T-helper 9 cell (primary cell): Measurements from ENCODE around the gene HSF2BP.
"Not testable (repeated sequence)": the region's sequence is repeated elsewhere in the genome, so short reads cannot be mapped to it uniquely, and the experiment has no call there.

Experiments
- DNase-seq: peaks from one replicate; pipeline ENCODE4 v3.0.0-alpha.2; 2020

Gene HSF2BP

GRCh38 chr21:43596616-43597015, 62.7 kb downstream of the HSF2BP start:
- DNase-seq = no peak

DNA sequence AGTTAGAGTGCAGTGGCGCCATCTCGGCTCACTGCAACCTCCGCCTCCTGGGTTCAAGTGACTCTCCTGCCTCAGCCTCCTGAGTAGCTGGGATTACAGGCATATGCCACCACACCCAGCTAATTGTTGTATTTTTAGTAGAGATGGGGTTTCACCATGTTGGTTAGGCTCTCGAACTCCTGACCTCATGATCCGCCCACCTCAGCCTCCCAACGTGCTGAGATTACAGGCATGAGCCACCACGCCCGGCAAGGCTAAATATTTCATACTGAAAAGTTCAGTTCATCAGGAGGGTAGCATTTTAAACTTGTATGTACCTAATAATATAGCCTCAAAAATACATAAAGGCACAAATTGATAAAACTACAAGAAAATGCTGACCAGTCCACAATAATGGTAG, 63.5 kb downstream of the HSF2BP start:
- DNase-seq = not testable (repeated sequence)

GRCh38 chr21:43593078-43593477, 66.2 kb downstream of the HSF2BP start:
- DNase-seq = no peak

GRCh38 chr21:43591571-43591970, 67.7 kb downstream of the HSF2BP start:
- no peak for DNase-seq

- no peak for DNase-seq
These were observed 69.1 kb downstream of the HSF2BP start for GRCh38 chr21:43590194-43590593.

DNA sequence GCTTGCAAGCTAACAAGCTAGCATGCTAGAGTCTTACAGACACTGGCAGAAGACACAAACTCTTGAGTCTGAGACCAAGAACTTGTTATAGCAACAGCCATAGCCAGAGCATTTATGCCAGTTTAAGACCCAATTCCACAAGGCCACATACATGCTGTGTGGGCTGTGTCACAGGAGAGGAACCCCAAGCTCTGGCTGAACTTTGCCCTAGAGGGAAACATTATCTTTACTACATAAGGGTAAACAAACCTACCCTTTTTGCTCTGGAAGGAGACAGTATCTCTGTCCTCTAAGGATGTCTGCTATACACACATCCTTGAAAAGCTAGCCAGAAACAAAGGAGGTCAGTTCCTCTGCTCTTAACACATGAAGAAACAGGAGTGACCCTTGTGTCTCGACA, 70.3 kb downstream of the HSF2BP start:
- DNase-seq = no peak

GRCh38 chr21:43585924-43586413, 73.3 kb downstream of the HSF2BP start:
- DNase-seq = no peak

DNA sequence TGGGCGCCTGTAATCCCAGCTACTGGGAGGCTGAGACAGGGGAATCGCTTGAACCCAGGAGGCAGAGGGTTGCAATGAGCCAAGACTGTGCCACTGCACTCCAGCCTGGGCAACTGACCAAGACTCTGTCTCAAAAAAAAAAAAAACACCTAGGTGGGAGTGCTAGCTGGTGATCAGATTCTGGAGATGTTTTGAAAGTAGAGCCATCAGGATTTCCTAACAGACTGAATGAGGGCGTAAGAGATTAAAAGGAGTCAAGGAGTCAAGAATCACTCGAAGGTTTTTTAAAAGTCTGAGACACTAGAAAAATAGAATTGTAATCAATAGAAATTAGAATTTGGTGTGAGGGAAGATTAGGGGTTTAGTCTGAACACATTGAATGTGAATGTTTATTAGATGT, 73.8 kb downstream of the HSF2BP start:
- no peak for DNase-seq

DNA sequence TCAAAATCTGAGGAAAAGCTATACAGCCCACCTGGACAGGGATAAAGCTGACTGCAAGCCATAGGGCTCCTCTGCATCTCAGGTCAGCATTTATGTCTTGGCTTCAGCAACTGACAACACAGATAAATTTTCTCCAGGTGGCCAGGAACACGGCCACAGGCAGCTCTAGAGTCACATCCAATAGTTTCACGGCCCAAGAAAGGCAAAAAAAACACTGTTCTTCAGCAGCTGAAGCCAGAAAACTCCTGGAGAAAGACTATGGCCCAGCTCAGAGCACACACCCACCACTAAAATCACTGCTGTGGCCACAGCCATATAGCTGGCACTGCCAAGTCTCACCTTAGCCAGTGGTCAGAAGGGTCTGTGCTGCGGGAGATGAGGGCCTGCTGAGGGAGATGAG, 77.8 kb downstream of the HSF2BP start:
- no peak for DNase-seq

GRCh38 chr21:43578677-43579303, 80.5 kb downstream of the HSF2BP start:
- DNase-seq = no peak

DNA sequence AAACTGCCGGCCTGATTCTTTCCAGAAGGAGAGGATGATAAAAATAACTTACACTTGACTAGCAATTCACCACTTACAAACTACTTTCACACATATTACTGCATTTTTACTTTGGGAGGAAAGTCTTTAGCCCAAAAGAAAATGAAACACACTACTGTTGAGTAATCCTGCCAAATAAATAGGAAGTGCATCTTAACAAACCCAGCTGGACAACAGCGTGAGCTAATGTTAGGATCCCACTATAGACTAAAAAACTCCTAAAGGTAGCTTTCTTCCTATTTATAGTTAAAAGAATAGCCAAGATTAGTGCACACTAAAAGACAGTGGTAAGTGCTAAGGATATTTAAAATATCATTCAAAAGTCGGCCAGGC, 83.8 kb downstream of the HSF2BP start:
- DNase-seq = no peak

DNA sequence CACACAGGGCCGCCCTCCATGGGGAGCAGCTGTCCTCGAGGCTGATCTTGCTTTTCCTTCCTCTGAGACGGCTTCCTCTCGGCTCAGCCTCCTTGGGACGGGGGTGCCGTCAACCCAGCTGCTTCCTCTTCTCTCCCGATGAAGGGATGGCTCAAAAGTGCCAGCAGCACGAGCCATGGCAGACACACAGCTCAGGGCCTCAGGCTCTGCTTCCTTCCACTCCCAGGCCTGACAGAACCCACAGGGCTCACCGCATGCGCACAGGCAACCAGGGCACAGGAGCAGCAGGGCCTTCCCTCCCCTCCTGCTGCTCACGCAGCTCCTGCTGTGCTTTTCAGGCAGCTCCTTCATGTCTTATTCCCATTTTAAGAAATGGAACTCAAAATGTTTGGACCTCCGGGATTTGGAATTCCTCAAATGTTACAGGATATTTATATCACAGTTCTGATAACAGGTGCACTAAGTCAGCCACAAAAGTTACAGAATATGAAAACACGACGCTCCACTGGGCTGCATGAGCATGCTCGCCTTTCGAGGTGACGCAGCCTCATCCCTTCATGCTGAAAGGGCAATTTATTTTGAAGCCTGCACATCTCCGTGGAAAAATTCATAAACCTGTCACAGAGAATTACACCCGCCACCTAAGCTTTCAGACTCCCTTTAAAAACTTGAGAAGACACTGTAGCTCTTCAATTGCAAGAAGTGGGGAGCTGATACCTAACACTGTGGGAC, 84.4 kb downstream of the HSF2BP start:
- DNase-seq = no peak

GRCh38 chr21:43573921-43574320, 85.4 kb downstream of the HSF2BP start:
- DNase-seq = no peak

DNA sequence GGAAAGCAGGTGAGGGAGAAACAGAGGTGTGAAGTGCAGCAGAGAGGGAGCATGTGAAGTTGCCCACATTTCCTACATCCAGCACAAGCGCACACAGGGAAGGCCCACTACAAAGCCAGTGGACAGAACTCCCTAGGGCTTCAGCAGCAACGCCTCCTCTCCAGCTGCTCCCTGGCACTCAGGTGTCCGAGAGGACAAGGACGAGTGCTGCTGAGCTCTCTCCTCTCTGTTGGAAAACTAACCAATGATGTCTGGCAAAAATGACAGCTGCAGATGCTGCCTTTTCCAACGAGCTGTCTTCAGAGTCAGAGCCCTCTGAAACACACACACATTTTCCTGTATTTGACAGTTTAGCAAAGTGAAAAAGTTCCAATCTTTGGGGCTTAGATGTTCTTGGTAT, 86.8 kb downstream of the HSF2BP start:
- DNase-seq = no peak

GRCh38 chr21:43571976-43572375, 87.3 kb downstream of the HSF2BP start:
- DNase-seq = no peak

DNA sequence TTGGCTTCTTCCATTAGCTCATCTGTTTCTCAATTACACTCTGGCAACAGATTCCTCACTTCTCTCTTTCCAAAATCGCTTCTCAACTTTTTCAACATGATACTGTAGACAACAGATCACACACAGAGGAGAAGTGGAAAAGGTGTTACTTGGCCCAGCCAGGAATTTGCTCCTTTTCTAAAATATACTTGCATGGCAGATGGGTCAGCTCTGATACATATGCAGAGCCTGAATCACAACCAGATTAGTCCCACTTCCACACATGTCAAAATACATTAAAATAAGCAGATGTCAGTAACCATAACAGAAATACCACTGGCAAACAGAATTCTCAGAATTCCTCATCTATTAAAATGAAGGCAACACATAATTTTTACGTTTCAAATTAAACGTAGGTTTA, 89.1 kb downstream of the HSF2BP start:
- not testable (repeated sequence) for DNase-seq

DNA sequence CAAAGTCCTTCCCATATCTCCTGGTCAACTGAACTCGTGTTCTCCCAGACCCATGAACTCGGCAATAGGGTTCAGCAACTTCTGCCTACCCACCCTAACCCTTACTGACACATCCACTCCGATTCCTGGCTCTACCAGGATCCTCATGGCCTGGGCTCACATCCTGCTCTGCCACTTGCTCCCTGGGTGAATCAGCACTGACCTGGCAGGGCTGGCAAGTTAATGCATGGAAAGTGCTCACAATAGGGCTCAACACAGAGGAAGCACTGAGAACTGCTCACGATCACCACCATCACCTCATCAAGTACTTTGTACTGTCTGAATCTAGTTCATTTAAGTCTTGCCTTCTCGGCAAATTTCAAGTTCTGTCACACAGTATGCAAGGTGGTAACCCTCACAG, 96.8 kb downstream of the HSF2BP start:
- not testable (repeated sequence) for DNase-seq

DNA sequence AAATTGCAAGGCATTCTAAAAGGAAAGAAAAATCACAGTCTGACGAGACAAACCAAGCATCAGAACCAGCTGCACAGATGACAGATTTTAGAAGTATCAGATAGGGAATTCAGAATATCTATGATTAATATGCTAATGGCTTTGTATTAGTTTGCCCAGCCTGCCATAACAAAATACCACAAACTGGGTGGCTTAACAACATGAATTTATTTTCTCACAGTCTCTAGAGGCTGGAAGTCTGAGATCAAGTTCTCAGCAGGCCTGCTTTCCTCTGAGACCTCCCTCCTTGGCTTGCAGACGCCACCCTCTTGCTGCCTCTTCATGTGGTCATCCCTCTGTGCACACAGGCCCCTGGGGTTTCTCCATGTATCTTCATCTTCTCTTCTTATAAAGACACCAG, 118.7 kb downstream of the HSF2BP start:
- DNase-seq = not testable (repeated sequence)

GRCh38 chr21:43522495-43523131, 136.7 kb downstream of the HSF2BP start:
- DNase-seq = not testable (repeated sequence)

DNA sequence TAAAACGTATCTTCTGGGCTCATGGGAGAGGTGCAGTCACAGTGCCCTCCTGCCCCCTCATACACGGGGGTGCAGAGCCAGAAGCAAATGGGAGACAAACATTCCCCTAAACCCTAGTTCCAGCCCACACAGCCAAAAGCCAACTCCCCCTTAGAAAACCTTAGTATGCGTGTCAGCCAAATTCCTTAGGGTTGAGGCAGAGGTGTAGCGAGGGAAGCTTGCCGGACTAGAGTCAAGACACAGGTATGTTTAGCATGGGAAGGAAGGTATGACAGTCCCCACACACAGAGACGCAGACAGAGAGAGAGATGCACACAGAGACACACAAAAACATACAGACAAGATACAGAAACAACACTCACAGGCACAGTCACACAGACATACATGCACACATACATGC, 141.6 kb downstream of the HSF2BP start:
- DNase-seq = not testable (repeated sequence)

- DNase-seq = not testable (repeated sequence)
These were observed 142.2 kb downstream of the HSF2BP start for GRCh38 chr21:43516860-43517627.

DNA sequence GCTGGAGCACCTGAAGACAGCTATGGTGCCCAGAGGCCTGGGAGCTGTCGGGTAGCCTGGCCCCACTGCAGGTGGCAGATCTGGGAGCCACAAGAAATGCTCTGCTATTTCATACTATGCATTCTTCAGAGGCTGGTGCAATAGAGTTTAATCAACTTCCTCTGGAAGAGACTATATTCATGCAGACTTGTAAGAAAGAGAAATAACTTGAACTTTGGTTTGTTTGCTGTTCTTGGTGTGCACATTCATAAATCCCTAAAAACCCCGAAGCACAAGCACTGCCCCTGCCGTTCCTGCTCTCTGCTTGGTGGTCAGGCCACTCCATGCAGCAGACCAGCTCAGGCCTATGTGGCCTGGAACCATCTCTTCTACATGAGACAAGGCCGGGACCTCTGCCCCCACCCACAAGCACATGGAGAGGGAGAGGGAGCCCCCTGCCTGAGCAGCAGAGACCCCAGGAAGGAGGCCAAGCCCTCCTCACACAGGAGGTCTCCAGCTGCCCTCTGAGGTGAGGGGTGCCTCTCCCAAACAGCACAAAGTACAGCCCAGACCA, 142.9 kb downstream of the HSF2BP start:
- not testable (repeated sequence) for DNase-seq

DNA sequence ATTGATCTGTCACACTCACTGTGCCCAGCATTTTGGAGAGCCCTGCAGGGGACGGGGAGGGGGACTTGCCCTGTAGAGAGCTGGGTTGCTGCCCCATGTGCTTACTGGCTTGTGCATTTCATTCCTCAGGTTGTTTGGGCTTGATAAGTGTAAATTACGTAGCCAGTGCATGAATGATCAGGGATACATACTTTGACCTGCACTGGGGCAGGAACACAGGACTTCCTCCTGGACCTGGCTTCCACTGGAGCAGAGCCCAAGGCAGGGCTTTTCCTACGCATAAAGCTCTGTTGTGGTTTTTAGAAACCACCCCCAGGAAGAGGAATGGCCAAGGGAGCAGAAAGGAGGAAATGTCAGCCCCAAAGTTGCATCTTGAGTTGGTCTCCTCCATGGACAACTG, 144.5 kb downstream of the HSF2BP start:
- not testable (repeated sequence) for DNase-seq
